CD4-positive, CD25-positive, alpha-beta regulatory T cell (primary cell): ENCODE data around the gene GAS2L1. TPM values are rescaled to one million over a fixed set of nuclear protein-coding genes. Genes with fewer than 3 reads are reported as not detected.

ENCODE experiments used
- ATAC-seq, 2 donors: fragments of 150-1000 bp; cut with Tn5 transposase; one replicate each; pipeline ENCODE4 v1.10.0; 2021; ENCODE audit warnings: low read depth in 2 of 2, moderate number of reproducible peaks in 2 of 2, moderate library complexity in 1 of 2
- DNase-seq, 3 donors: peaks; one replicate each; pipeline versions ENCODE4 v3.0.0 to v3.0.0-alpha.2; 2012 to 2022; ENCODE audit warnings: mixed read lengths in 1 of 3
- H3K27ac ChIP-seq: one replicate; pipeline ENCODE4 v1.7.0; 2013; ENCODE audit warnings: mild to moderate bottlenecking, low read length; ENCODE audit not compliant: insufficient read depth, poor library complexity, severe bottlenecking
- H3K27me3 ChIP-seq: one replicate; pipeline ENCODE4 v1.7.0; 2013; ENCODE audit warnings: low read length; ENCODE audit not compliant: control insufficient read depth, insufficient read depth
- H3K36me3 ChIP-seq: one replicate; pipeline ENCODE4 v1.7.0; 2013; ENCODE audit warnings: mild to moderate bottlenecking, low read length, moderate library complexity; ENCODE audit not compliant: control insufficient read depth, insufficient read depth
- H3K4me1 ChIP-seq: 2 replicates; pipeline ENCODE4 v1.7.0; 2013; ENCODE audit warnings: mild to moderate bottlenecking, low read length; ENCODE audit not compliant: insufficient read depth, control insufficient read depth, poor library complexity, severe bottlenecking
- H3K4me3 ChIP-seq: one replicate; pipeline ENCODE4 v1.7.0; 2013; ENCODE audit warnings: low read depth, mild to moderate bottlenecking, low read length, moderate library complexity
- H3K9me3 ChIP-seq, 2 experiments: 1 replicate in 1 of 2; 2 replicates in 1 of 2; pipeline ENCODE4 v1.7.0; 2013; ENCODE audit warnings: low read length in 2 of 2, mild to moderate bottlenecking in 1 of 2, moderate library complexity in 1 of 2; ENCODE audit not compliant: control insufficient read depth in 2 of 2
- H3K27ac Mint-ChIP-seq, 3 donors: one replicate each; pipeline ENCODE4 v1.8.0; 2020 to 2022; ENCODE audit warnings: mild to moderate bottlenecking in 3 of 3, mixed read lengths in 3 of 3, moderate library complexity in 2 of 3
- H3K27me3 Mint-ChIP-seq: one replicate; pipeline ENCODE4 v1.8.0; 2022; ENCODE audit warnings: mild to moderate bottlenecking, mixed read lengths
- H3K36me3 Mint-ChIP-seq: one replicate; pipeline ENCODE4 v1.8.0; 2020; ENCODE audit warnings: mixed read lengths
- H3K4me1 Mint-ChIP-seq, 4 donors: one replicate each; pipeline ENCODE4 v1.8.0; 2020 to 2022; ENCODE audit warnings: mixed read lengths in 4 of 4, mild to moderate bottlenecking in 1 of 4
- H3K4me3 Mint-ChIP-seq, 4 donors: one replicate each; pipeline ENCODE4 v1.8.0; 2020 to 2022; ENCODE audit warnings: mild to moderate bottlenecking in 4 of 4, mixed read lengths in 4 of 4, moderate library complexity in 3 of 4
- H3K9me3 Mint-ChIP-seq, 7 donors: one replicate each; pipeline ENCODE4 v1.8.0; 2020 to 2022; ENCODE audit warnings: mixed read lengths in 7 of 7, mild to moderate bottlenecking in 3 of 7, moderate library complexity in 2 of 7
- polyA plus RNA-seq, 4 donors: library from polyadenylated mRNA; unstranded; fragments of 300-500 nt; fragmentation: Illumina TruSeq; gene quantifications; one replicate each; pipeline ENCODE4 v1.2.3, GENCODE V29; 2021
- total RNA-seq: library from RNA; stranded (reverse); gene quantifications from one replicate; pipeline ENCODE4 v1.2.3, GENCODE V29; 2022

The GAS2L1 gene
- total and polyA plus RNA-seq, 5 donors from 2014 or later, result 0.22 to 1.8 TPM; not detected in 3

GRCh38 chr22:29317827-29318454, 11.5 kb downstream of the GAS2L1 start:
- no peaks in the 10 kb centered on the region for H3K9me3 ChIP-seq
- DNase-seq (no peak), ATAC-seq (no peak)
- Mint-ChIP-seq H3K9me3 (no peaks in the 10 kb centered on the region), H3K4me1 (peaks cover 0 to 17% (median 12%) of the 10 kb centered on the region in 4 donors), H3K4me3 (no peak overlapping the region), H3K27me3 (peaks cover 30% of the 10 kb centered on the region), H3K27ac (peak overlapping the region in 1 of 3 donors; percentile 86), H3K36me3 (no peaks in the 10 kb centered on the region)
- peaks cover 16% of the 10 kb centered on the region for H3K4me1 ChIP-seq
- no peak overlapping the region for H3K27ac ChIP-seq
- peaks cover 7% of the 10 kb centered on the region for H3K27me3 ChIP-seq
- no peak overlapping the region for H3K4me3 ChIP-seq
- H3K36me3 ChIP-seq, result no peaks in the 10 kb centered on the region

GRCh38 chr22:29319072-29319471, 12.6 kb downstream of the GAS2L1 start:
- no peak overlapping the region for H3K27ac ChIP-seq
- peaks cover 4 to 12% (median 7%) of the 10 kb centered on the region in 4 donors for H3K4me1 Mint-ChIP-seq
- ATAC-seq (no peak), DNase-seq (no peak)
- H3K27me3 ChIP-seq, result peaks cover 4% of the 10 kb centered on the region
- peaks cover 24% of the 10 kb centered on the region for H3K27me3 Mint-ChIP-seq
- no peaks in the 10 kb centered on the region for H3K36me3 ChIP-seq
- no peak overlapping the region for H3K4me3 ChIP-seq
- no peaks in the 10 kb centered on the region for H3K9me3 ChIP-seq
- no peaks in the 10 kb centered on the region for H3K36me3 Mint-ChIP-seq
- no peak overlapping the region for H3K4me3 Mint-ChIP-seq
- H3K9me3 Mint-ChIP-seq, result no peaks in the 10 kb centered on the region
- H3K4me1 ChIP-seq, result peaks cover 11% of the 10 kb centered on the region
- H3K27ac Mint-ChIP-seq, result no peak overlapping the region

- no peaks in the 10 kb centered on the region for H3K36me3 Mint-ChIP-seq
- H3K36me3 ChIP-seq, result no peaks in the 10 kb centered on the region
- no peak overlapping the region for H3K4me3 Mint-ChIP-seq
- no peaks in the 10 kb centered on the region for H3K4me1 ChIP-seq
- H3K27me3 ChIP-seq, result no peaks in the 10 kb centered on the region
- H3K27ac Mint-ChIP-seq, result no peak overlapping the region
- no peaks in the 10 kb centered on the region for H3K9me3 ChIP-seq
- H3K4me1 Mint-ChIP-seq, result peaks cover 0 to 8% (median 3%) of the 10 kb centered on the region in 4 donors
- peaks cover 17% of the 10 kb centered on the region for H3K27me3 Mint-ChIP-seq
- no peaks in the 10 kb centered on the region for H3K9me3 Mint-ChIP-seq
- no peak overlapping the region for H3K4me3 ChIP-seq
- ATAC-seq (no peak), DNase-seq (no peak)
- no peak overlapping the region for H3K27ac ChIP-seq
Measured at GRCh38 chr22:29320546-29320945, 14.1 kb downstream of the GAS2L1 start.

- H3K9me3 Mint-ChIP-seq, result no peaks in the 10 kb centered on the region
- H3K27ac Mint-ChIP-seq, result no peak overlapping the region
- no peak for DNase-seq
- H3K4me3 Mint-ChIP-seq, result no peak overlapping the region
- Histone ChIP-seq H3K9me3 (no peaks in the 10 kb centered on the region), H3K36me3 (peaks cover 16% of the 10 kb centered on the region), H3K4me3 (no peak overlapping the region), H3K27me3 (no peaks in the 10 kb centered on the region), H3K27ac (no peak overlapping the region), H3K4me1 (no peaks in the 10 kb centered on the region)
- H3K27me3 Mint-ChIP-seq, result no peaks in the 10 kb centered on the region
- H3K4me1 Mint-ChIP-seq, result peaks cover 0 to 4% (median 0%) of the 10 kb centered on the region in 4 donors
- no peak for ATAC-seq
- peaks cover 4% of the 10 kb centered on the region for H3K36me3 Mint-ChIP-seq
Measured at GRCh38 chr22:29323641-29324040, 17.2 kb downstream of the GAS2L1 start.

- Mint-ChIP-seq H3K27ac (no peak overlapping the region), H3K27me3 (no peaks in the 10 kb centered on the region), H3K36me3 (peaks cover 8% of the 10 kb centered on the region), H3K4me1 (peaks cover 0 to 4% (median 0%) of the 10 kb centered on the region in 4 donors), H3K4me3 (no peak overlapping the region), H3K9me3 (no peaks in the 10 kb centered on the region)
- DNase-seq (no peak), ATAC-seq (no peak)
- Histone ChIP-seq H3K36me3 (peaks cover 25% of the 10 kb centered on the region), H3K4me3 (no peak overlapping the region), H3K27ac (no peak overlapping the region), H3K4me1 (no peaks in the 10 kb centered on the region), H3K9me3 (no peaks in the 10 kb centered on the region), H3K27me3 (no peaks in the 10 kb centered on the region)
Measured at GRCh38 chr22:29325356-29325755, 18.9 kb downstream of the GAS2L1 start.

GRCh38 chr22:29325785-29326315, 19.4 kb downstream of the GAS2L1 start:
- H3K36me3 ChIP-seq, result peaks cover 29% of the 10 kb centered on the region
- H3K27me3 Mint-ChIP-seq, result no peaks in the 10 kb centered on the region
- peaks cover 0 to 4% (median 0%) of the 10 kb centered on the region in 4 donors for H3K4me1 Mint-ChIP-seq
- no peak overlapping the region for H3K4me3 ChIP-seq
- H3K27ac ChIP-seq, result no peak overlapping the region
- H3K36me3 Mint-ChIP-seq, result peaks cover 8% of the 10 kb centered on the region
- H3K4me1 ChIP-seq, result no peaks in the 10 kb centered on the region
- DNase-seq (no peak), ATAC-seq (no peak)
- no peaks in the 10 kb centered on the region for H3K27me3 ChIP-seq
- no peaks in the 10 kb centered on the region for H3K9me3 Mint-ChIP-seq
- no peak overlapping the region for H3K27ac Mint-ChIP-seq
- no peaks in the 10 kb centered on the region for H3K9me3 ChIP-seq
- H3K4me3 Mint-ChIP-seq, result no peak overlapping the region

- Histone ChIP-seq H3K27ac (no peak overlapping the region), H3K27me3 (no peaks in the 10 kb centered on the region), H3K4me1 (no peaks in the 10 kb centered on the region), H3K9me3 (no peaks in the 10 kb centered on the region), H3K4me3 (no peak overlapping the region), H3K36me3 (peaks cover 33% of the 10 kb centered on the region)
- H3K4me1 Mint-ChIP-seq, result peaks cover 0 to 4% (median 0%) of the 10 kb centered on the region in 4 donors
- DNase-seq (no peak), ATAC-seq (no peak)
- no peak overlapping the region for H3K4me3 Mint-ChIP-seq
- H3K27ac Mint-ChIP-seq, result no peak overlapping the region
- peaks cover 8% of the 10 kb centered on the region for H3K36me3 Mint-ChIP-seq
- H3K9me3 Mint-ChIP-seq, result no peaks in the 10 kb centered on the region
- H3K27me3 Mint-ChIP-seq, result no peaks in the 10 kb centered on the region
Measured at GRCh38 chr22:29326481-29326880, 20.0 kb downstream of the GAS2L1 start.
